ENCODE measurements around the gene MYLK2. TPM values are rescaled to one million over a fixed set of nuclear protein-coding genes. Genes with fewer than 3 reads are reported as not detected.

MYLK2 gene
- polyA plus RNA-seq, 1 donor (not counting 4 experiments of a cell fraction or from before 2014, with no cell fraction given), result 0.05 TPM

- Histone ChIP-seq H3K79me2 (ENCODE audit: control insufficient read depth, insufficient read depth, low read length) (no peaks in the 10 kb centered on the region), H3K27ac (ENCODE audit: control insufficient read depth, insufficient read depth, low read length) (no peak overlapping the region), H3K27me3 (ENCODE audit: control insufficient read depth, extremely low read depth, insufficient read depth, low read length) (no peaks in the 10 kb centered on the region), H3K9me1 (ENCODE audit: control insufficient read depth, extremely low read depth, insufficient read depth, low read length) (no peaks in the 10 kb centered on the region), H2AFZ (ENCODE audit: control insufficient read depth, low read length) (no peak overlapping the region), H3K9me3 (ENCODE audit: control insufficient read depth, low read depth, low read length) (no peaks in the 10 kb centered on the region), H4K20me1 (ENCODE audit: control insufficient read depth, extremely low read depth, insufficient read depth, low read length) (no peaks in the 10 kb centered on the region), H3K9ac (ENCODE audit: control insufficient read depth, extremely low read depth, insufficient read depth, low read length) (no peak overlapping the region), H3K36me3 (ENCODE audit: control insufficient read depth in 2 of 2, extremely low read depth in 1 of 2, insufficient read depth in 2 of 2, low read length in 2 of 2) (peaks cover 7 to 31% of the 10 kb centered on the region in 2 experiments), H3K4me3 (ENCODE audit: control insufficient read depth in 2 of 3, extremely low read depth in 1 of 3, insufficient read depth in 2 of 3, low read depth in 1 of 3, low read length in 3 of 3) (no peak overlapping the region), H3K4me2 (ENCODE audit: control insufficient read depth, extremely low read depth, insufficient read depth, low read depth, low read length) (no peak overlapping the region), H3K4me1 (ENCODE audit: control insufficient read depth, extremely low read depth, insufficient read depth, low read length) (no peaks in the 10 kb centered on the region)
- DNase-seq (ENCODE audit: low read depth, low spot score) (no peak), FAIRE-seq (no peak)
- TF ChIP-seq EZH2 (IDR thresholded peaks at IDR 0.05; ENCODE audit: low read length), result no peak
- TF ChIP-seq, protein P1, sequence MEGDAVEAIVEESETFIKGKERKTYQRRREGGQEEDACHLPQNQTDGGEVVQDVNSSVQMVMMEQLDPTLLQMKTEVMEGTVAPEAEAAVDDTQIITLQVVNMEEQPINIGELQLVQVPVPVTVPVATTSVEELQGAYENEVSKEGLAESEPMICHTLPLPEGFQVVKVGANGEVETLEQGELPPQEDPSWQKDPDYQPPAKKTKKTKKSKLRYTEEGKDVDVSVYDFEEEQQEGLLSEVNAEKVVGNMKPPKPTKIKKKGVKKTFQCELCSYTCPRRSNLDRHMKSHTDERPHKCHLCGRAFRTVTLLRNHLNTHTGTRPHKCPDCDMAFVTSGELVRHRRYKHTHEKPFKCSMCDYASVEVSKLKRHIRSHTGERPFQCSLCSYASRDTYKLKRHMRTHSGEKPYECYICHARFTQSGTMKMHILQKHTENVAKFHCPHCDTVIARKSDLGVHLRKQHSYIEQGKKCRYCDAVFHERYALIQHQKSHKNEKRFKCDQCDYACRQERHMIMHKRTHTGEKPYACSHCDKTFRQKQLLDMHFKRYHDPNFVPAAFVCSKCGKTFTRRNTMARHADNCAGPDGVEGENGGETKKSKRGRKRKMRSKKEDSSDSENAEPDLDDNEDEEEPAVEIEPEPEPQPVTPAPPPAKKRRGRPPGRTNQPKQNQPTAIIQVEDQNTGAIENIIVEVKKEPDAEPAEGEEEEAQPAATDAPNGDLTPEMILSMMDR (optimal IDR thresholded peaks at IDR 0.05 in 1 of 3, IDR thresholded peaks at IDR 0.05 in 1 of 3, conservative IDR thresholded peaks at IDR 0.05 in 1 of 3; ENCODE audit: extremely low read depth in 1 of 3, insufficient read depth in 2 of 3, low read length in 3 of 3), result no peak
- dilution Hi-C loops (cut with MboI; ENCODE audit: extremely low pct_ligation_motif_present, low sequenced_read_pairs), result no loop called here
Measured at GRCh38 chr20:31780839-31781238, 38.3 kb upstream of the MYLK2 start.

GRCh38 chr20:31781945-31782344 lies 37.2 kb upstream of the MYLK2 start:
- DNase-seq (ENCODE audit: low read depth, low spot score) (no peak), FAIRE-seq (no peak)
- H3K4me3 ChIP-seq (ENCODE audit: control insufficient read depth in 2 of 3, extremely low read depth in 1 of 3, insufficient read depth in 2 of 3, low read depth in 1 of 3, low read length in 3 of 3), result no peak overlapping the region
- H3K27ac ChIP-seq (ENCODE audit: control insufficient read depth, insufficient read depth, low read length), result no peak overlapping the region
- no peaks in the 10 kb centered on the region for H3K79me2 ChIP-seq (ENCODE audit: control insufficient read depth, insufficient read depth, low read length)
- H3K9me3 ChIP-seq (ENCODE audit: control insufficient read depth, low read depth, low read length), result no peaks in the 10 kb centered on the region
- H3K9me1 ChIP-seq (ENCODE audit: control insufficient read depth, extremely low read depth, insufficient read depth, low read length), result no peaks in the 10 kb centered on the region
- H3K4me2 ChIP-seq (ENCODE audit: control insufficient read depth, extremely low read depth, insufficient read depth, low read depth, low read length), result no peak overlapping the region
- H3K9ac ChIP-seq (ENCODE audit: control insufficient read depth, extremely low read depth, insufficient read depth, low read length), result no peak overlapping the region
- TF ChIP-seq, protein P1 (optimal IDR thresholded peaks at IDR 0.05 in 1 of 3, IDR thresholded peaks at IDR 0.05 in 1 of 3, conservative IDR thresholded peaks at IDR 0.05 in 1 of 3; ENCODE audit: extremely low read depth in 1 of 3, insufficient read depth in 2 of 3, low read length in 3 of 3), result no peak
- no peak for TF ChIP-seq EZH2 (IDR thresholded peaks at IDR 0.05; ENCODE audit: low read length)
- dilution Hi-C loops (cut with MboI; ENCODE audit: extremely low pct_ligation_motif_present, low sequenced_read_pairs), result no loop called here
- peaks cover 4% of the 10 kb centered on the region for H4K20me1 ChIP-seq (ENCODE audit: control insufficient read depth, extremely low read depth, insufficient read depth, low read length)
- H3K4me1 ChIP-seq (ENCODE audit: control insufficient read depth, extremely low read depth, insufficient read depth, low read length), result no peaks in the 10 kb centered on the region
- H3K27me3 ChIP-seq (ENCODE audit: control insufficient read depth, extremely low read depth, insufficient read depth, low read length), result no peaks in the 10 kb centered on the region
- H3K36me3 ChIP-seq (ENCODE audit: control insufficient read depth in 2 of 2, extremely low read depth in 1 of 2, insufficient read depth in 2 of 2, low read length in 2 of 2), result peaks cover 7 to 39% of the 10 kb centered on the region in 2 experiments
- H2AFZ ChIP-seq (ENCODE audit: control insufficient read depth, low read length), result no peak overlapping the region

Measured in keratinocyte (primary cell).